PC-9 (cell line): ENCODE measurements around the gene ADAMTS16. TPM values are rescaled to one million over a fixed set of nuclear protein-coding genes. Genes with fewer than 3 reads are reported as not detected.

Experiments
- BruUV-seq: library from RNA; stranded (reverse); fragments of 400-500 nt; replicated peaks from 2 replicates; lab custom pipeline; 2021; lab: Mats Ljungman, UMichigan
- CTCF ChIA-PET: fragments of 300-600 bp; sonication (Branson Sonifier 250); formaldehyde crosslinking; loops from one replicate; lab custom pipeline; 2022; ENCODE audit warnings: antibody characterized with exemption; lab: Charles Lee
- POLR2A ChIA-PET: fragments of 300-600 bp; sonication (Branson Sonifier 250); formaldehyde crosslinking; loops from one replicate; lab custom pipeline; 2022; ENCODE audit warnings: antibody characterized with exemption; ENCODE audit not compliant: unreplicated experiment; lab: Charles Lee
- DNase-seq, 2 experiments: peaks; one replicate each; pipeline versions ENCODE4 v3.0.0 to v3.0.0-alpha.2; 2015 to 2022; ENCODE audit warnings: mixed read lengths in 1 of 2
- H2AFZ ChIP-seq: fragments of 200-600 bp; sonication (generic); 2 replicates; pipeline ENCODE4 v1.8.1; 2017; ENCODE audit warnings: antibody characterized with exemption
- H3F3A ChIP-seq: fragments of 200-600 bp; sonication (generic); 2 replicates; pipeline ENCODE4 v1.8.1; 2017; ENCODE audit warnings: antibody characterized with exemption, mild to moderate bottlenecking, low read depth; ENCODE audit not compliant: insufficient read depth
- H3K27ac ChIP-seq: fragments of 200-600 bp; sonication (generic); 2 replicates; pipeline ENCODE4 v1.6.1; 2016; ENCODE audit warnings: mixed run types
- H3K27me3 ChIP-seq: fragments of 200-600 bp; sonication (generic); 2 replicates; pipeline ENCODE4 v1.6.1; 2016; ENCODE audit warnings: low read depth, mixed run types; ENCODE audit not compliant: insufficient read depth
- H3K36me3 ChIP-seq: fragments of 200-600 bp; sonication (generic); 2 replicates; pipeline ENCODE4 v1.6.1; 2016; ENCODE audit warnings: low read depth, mixed run types
- H3K4me1 ChIP-seq: fragments of 200-600 bp; sonication (generic); replicated peaks from 2 replicates; pipeline ENCODE4 v1.6.1; 2016; ENCODE audit warnings: mixed run types; ENCODE audit not compliant: insufficient read depth
- H3K4me2 ChIP-seq: fragments of 200-600 bp; sonication (generic); 2 replicates; pipeline ENCODE4 v1.6.1; 2017; ENCODE audit warnings: mixed run types
- H3K4me3 ChIP-seq: fragments of 200-600 bp; sonication (generic); 2 replicates; pipeline ENCODE4 v1.6.1; 2016; ENCODE audit warnings: mixed run types
- H3K79me2 ChIP-seq: fragments of 200-600 bp; sonication (generic); 2 replicates; pipeline ENCODE4 v1.6.1; 2017; ENCODE audit warnings: low read depth, mixed run types
- H3K9me2 ChIP-seq: fragments of 200-600 bp; sonication (generic); 2 replicates; pipeline ENCODE4 v1.8.1; 2017; ENCODE audit warnings: mild to moderate bottlenecking; ENCODE audit not compliant: insufficient read depth
- H3K9me3 ChIP-seq: fragments of 200-600 bp; sonication (generic); 2 replicates; pipeline ENCODE4 v1.8.1; 2016; ENCODE audit warnings: low read depth; ENCODE audit not compliant: insufficient read depth
- H4K20me1 ChIP-seq: fragments of 200-600 bp; sonication (generic); 2 replicates; pipeline ENCODE4 v1.8.1; 2017; ENCODE audit not compliant: insufficient read depth
- EZH2 ChIP-seq: fragments of 200-600 bp; sonication (generic); IDR thresholded peaks from 2 replicates; pipeline ENCODE4 v1.8.0; 2017; ENCODE audit warnings: antibody characterized with exemption, low read depth
- intact Hi-C: fragments of 100-400 bp; cut with micrococcal nuclease; formaldehyde crosslinking; loops from one replicate; pipeline ENCODE4 v1.10.0; 2022; ENCODE audit not compliant: unreplicated experiment
- total RNA-seq: library from RNA; stranded (reverse); gene quantifications from 2 replicates; pipeline ENCODE4 v1.2.3, GENCODE V29; 2021
- TF ChIP-seq, protein P1 (sequence below): fragments of 200-600 bp; sonication (generic); conservative IDR thresholded peaks from 2 replicates; pipeline ENCODE4 v1.6.1; 2017; ENCODE audit warnings: mixed run types, antibody characterized with exemption, mild to moderate bottlenecking, moderate library complexity

The ADAMTS16 gene
- total RNA-seq, 1 experiment from 2014 or later = 26.4 TPM

DNA sequence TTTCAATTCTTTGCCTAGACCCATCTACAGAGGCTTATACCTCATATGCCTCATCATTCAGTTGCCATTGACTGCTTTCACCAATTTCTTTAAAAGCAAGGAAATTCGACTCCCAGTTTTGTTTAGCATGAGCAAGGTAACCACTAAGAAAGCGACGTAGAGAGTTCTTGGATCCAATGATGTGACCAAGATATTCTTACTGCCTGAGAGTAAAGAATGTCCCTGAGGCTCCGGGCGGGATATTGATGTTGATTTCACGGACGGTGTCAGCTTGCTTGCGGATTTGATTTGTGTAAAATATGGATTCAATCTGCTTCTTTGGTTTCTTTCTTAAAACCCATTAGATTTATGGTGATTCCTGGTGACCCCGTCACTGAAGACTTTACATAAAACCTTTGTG, 147.3 kb downstream of the ADAMTS16 start:
- peaks cover 29% of the 10 kb centered on the region for H3K4me1 ChIP-seq
- H3F3A ChIP-seq = peaks cover 16% of the 10 kb centered on the region; the same call in 1 of the 2 replicates
- H3K27me3 ChIP-seq = no peaks in the 10 kb centered on the region
- H3K4me2 ChIP-seq = peak overlapping the region; percentile 39; the same call in 1 of the 2 replicates
- DNase-seq = peak in 1 of 2 experiments; percentile 28
- TF ChIP-seq, protein P1, sequence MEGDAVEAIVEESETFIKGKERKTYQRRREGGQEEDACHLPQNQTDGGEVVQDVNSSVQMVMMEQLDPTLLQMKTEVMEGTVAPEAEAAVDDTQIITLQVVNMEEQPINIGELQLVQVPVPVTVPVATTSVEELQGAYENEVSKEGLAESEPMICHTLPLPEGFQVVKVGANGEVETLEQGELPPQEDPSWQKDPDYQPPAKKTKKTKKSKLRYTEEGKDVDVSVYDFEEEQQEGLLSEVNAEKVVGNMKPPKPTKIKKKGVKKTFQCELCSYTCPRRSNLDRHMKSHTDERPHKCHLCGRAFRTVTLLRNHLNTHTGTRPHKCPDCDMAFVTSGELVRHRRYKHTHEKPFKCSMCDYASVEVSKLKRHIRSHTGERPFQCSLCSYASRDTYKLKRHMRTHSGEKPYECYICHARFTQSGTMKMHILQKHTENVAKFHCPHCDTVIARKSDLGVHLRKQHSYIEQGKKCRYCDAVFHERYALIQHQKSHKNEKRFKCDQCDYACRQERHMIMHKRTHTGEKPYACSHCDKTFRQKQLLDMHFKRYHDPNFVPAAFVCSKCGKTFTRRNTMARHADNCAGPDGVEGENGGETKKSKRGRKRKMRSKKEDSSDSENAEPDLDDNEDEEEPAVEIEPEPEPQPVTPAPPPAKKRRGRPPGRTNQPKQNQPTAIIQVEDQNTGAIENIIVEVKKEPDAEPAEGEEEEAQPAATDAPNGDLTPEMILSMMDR = no peak
- no peak for TF ChIP-seq EZH2
- H4K20me1 ChIP-seq = no peaks in the 10 kb centered on the region
- CTCF ChIA-PET = no interaction called here
- BruUV-seq = no TSS peak
- no peak overlapping the region for H3K4me3 ChIP-seq
- 0 out of 2 replicates have a peak, but pooled peaks cover 5% of the 10 kb centered on the region for H3K9me3 ChIP-seq
- no peak overlapping the region for H2AFZ ChIP-seq
- no peaks in the 10 kb centered on the region for H3K79me2 ChIP-seq
- intact Hi-C loops = no loop called here
- H3K9me2 ChIP-seq = no peaks in the 10 kb centered on the region
- H3K27ac ChIP-seq = peak overlapping the region; percentile 84
- 0 out of 2 replicates have a peak, but pooled peaks cover 3% of the 10 kb centered on the region for H3K36me3 ChIP-seq
- POLR2A ChIA-PET = interaction anchor here (0.5 to 0.6 kb wide), 3 partner anchors 10 to 36 kb away, joined by 3 to 8 read pairs (median 3); no protein-coding TSS in a partner anchor

DNA sequence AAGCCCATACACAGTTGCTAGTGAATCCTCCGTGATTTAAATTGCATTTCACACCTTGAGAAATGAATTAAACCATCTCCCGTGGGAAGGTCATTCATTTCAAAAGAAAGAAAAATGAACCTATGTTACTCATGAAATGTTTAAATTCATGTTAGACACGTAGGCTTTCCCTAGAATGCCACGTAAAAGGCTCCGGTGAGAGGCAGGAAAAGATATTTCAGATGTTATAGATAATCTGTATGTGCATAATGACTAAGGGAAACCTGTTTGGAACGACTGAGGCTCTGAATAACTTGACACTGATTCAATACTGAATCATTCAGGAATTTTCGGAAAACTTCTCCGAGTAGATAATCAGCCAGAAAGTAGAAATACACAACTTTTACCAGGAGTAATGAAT, 148.1 kb downstream of the ADAMTS16 start:
- TF ChIP-seq EZH2 = no peak
- TF ChIP-seq, protein P1 = no peak
- H3K9me2 ChIP-seq = no peaks in the 10 kb centered on the region
- no peak overlapping the region for H2AFZ ChIP-seq
- H3K79me2 ChIP-seq = no peaks in the 10 kb centered on the region
- DNase-seq = peak; percentile 55 to 88
- intact Hi-C loops = loop anchor here (1.0 kb wide), 3 partner anchors 17 to 142 kb away; no protein-coding TSS in a partner anchor
- ChIA-PET CTCF (no interaction called here), POLR2A (no interaction called here)
- H3K4me1 ChIP-seq = peaks cover 29% of the 10 kb centered on the region
- H3K4me2 ChIP-seq = peak overlapping the region; percentile 39
- peak overlapping the region; percentile 84 for H3K27ac ChIP-seq
- H3F3A ChIP-seq = peaks cover 16% of the 10 kb centered on the region; the same call in 1 of the 2 replicates
- BruUV-seq = no TSS peak
- H3K9me3 ChIP-seq = 0 out of 2 replicates have a peak, but pooled peaks cover 5% of the 10 kb centered on the region
- H3K4me3 ChIP-seq = no peak overlapping the region
- H3K36me3 ChIP-seq = 0 out of 2 replicates have a peak, but pooled peaks cover 3% of the 10 kb centered on the region
- H4K20me1 ChIP-seq = no peaks in the 10 kb centered on the region
- H3K27me3 ChIP-seq = no peaks in the 10 kb centered on the region

- Histone ChIP-seq H3K27ac (peak overlapping the region; percentile 84; the same call in 1 of the 2 replicates), H3K4me3 (no peak overlapping the region), H3K27me3 (no peaks in the 10 kb centered on the region), H3F3A (peaks cover 16% of the 10 kb centered on the region; the same call in 1 of the 2 replicates), H3K4me1 (peaks cover 29% of the 10 kb centered on the region), H3K9me2 (no peaks in the 10 kb centered on the region), H4K20me1 (no peaks in the 10 kb centered on the region), H3K36me3 (no peaks in the 10 kb centered on the region), H3K4me2 (no peak overlapping the region), H3K9me3 (0 out of 2 replicates have a peak, but pooled peaks cover 5% of the 10 kb centered on the region), H3K79me2 (no peaks in the 10 kb centered on the region), H2AFZ (no peak overlapping the region)
- BruUV-seq = no TSS peak
- POLR2A ChIA-PET = no interaction called here
- peak in 1 of 2 experiments; percentile 48 for DNase-seq
- no peak for TF ChIP-seq EZH2
- TF ChIP-seq, protein P1 = no peak
- CTCF ChIA-PET = no interaction called here
- intact Hi-C loops = no loop called here
Measured at GRCh38 chr5:5289537-5289936, 149.4 kb downstream of the ADAMTS16 start.
